ENCODE data around the gene HOXD9.

Gene HOXD9

GRCh38 chr2:176122683-176123410 lies at the start of gene HOXD9:
TSS of gene HOXD9 (plus strand) at chr2:176122719. CDS start at chr2:176122769, 50 bp downstream.
- DNase-seq, result no peak

DNA sequence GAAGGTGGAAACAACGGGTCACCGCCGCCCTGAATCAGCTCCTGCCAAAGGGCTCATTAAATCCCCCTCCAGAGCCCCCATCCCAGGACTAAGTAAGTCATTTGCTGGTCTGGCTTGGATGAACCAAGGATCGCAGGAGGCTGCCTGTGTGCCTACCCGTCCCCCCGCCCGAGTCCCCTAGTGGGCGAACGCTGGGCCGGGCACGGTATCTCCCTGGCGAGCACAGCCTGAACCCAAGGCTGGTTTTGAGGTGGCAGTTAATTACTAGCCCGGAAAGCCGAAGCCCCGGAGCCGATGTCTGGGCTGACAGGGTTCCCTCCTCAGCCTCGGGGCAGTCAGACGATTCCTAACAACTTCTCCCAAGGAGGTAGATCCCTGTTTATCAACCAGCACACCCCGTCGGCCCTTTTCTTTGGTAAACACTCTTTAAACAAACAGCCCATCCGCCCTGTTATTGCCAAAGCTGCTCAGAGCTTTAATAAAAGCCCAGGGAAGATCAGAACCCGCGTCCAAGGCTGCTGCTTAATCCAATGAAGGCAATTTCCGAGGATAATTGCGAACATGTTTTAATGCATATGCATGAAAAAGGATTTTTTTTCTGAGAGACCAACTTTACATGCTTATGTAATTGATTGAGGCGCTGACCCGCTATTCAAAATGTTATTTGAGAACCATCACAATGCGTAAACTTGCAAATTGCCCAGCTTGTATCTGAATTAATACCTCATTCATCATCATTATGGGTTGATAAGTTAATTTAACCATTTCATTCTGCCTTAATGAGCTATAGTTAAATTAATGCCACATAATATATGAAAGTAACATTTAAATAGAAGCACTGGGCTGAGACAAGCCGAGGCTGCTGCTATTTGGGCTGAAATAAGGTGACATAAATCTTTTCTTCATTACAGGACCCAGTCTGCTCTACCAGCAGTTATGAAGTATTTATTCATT lies 49.3 kb upstream of the HOXD9 start:
- no peak for DNase-seq

DNA sequence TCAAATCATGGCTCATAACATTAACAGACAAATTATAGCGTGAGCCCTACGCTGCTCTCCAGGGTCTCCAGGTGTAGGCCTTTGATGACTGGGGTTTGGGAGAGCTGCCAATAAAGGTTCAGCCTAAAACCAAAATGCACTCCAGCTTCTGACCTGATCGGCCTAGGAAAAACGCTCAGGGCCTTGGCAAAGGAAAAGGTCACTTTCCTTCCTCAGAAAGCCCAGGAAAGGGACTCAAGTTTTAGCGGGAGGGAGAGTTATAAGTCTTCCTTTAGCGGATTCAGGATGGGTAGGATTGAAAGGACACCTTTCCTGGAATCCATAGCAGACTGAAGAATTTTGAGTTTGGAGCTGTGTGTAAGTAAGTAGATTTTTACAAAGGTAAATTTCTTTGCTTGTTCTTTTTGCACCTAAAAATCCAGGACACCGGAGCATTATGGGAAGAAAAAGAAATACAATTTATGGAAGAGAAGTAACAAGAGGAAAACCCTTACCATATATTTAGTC lies 47.5 kb upstream of the HOXD9 start:
- no peak for DNase-seq

- no peak for DNase-seq
Observed at GRCh38 chr2:176075481-176075880, 47.0 kb upstream of the HOXD9 start.

DNA sequence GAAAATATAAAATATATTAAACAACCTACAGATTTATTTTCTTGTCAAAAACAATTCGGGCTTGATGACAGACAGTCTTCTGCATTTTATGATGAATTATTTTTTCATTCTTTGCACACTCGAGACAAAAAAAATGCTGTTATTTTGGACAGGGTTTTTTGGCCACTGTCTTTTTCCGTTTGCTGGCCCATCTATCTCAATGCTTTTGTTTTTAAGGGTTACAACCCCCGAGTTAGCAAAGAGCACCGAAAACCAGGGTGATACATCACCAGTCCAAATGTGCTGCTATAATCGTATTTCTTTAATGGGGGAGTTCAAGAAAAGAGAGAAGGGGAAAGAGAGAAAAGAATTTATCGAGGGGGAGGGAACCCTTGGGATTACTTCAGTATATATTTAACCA lies 46.5 kb upstream of the HOXD9 start:
- no peak for DNase-seq

GRCh38 chr2:176076796-176077195 lies 45.7 kb upstream of the HOXD9 start:
- no peak for DNase-seq

GRCh38 chr2:176078541-176079284 lies 43.8 kb upstream of the HOXD9 start:
- no peak for DNase-seq

- no peak for DNase-seq
Observed at GRCh38 chr2:176079285-176079830, 43.2 kb upstream of the HOXD9 start.

GRCh38 chr2:176079831-176080539 lies 42.5 kb upstream of the HOXD9 start:
- no peak for DNase-seq

- no peak for DNase-seq
Observed at GRCh38 chr2:176080540-176081375, 41.8 kb upstream of the HOXD9 start.

GRCh38 chr2:176081376-176081836 lies 41.1 kb upstream of the HOXD9 start:
- no peak for DNase-seq

DNA sequence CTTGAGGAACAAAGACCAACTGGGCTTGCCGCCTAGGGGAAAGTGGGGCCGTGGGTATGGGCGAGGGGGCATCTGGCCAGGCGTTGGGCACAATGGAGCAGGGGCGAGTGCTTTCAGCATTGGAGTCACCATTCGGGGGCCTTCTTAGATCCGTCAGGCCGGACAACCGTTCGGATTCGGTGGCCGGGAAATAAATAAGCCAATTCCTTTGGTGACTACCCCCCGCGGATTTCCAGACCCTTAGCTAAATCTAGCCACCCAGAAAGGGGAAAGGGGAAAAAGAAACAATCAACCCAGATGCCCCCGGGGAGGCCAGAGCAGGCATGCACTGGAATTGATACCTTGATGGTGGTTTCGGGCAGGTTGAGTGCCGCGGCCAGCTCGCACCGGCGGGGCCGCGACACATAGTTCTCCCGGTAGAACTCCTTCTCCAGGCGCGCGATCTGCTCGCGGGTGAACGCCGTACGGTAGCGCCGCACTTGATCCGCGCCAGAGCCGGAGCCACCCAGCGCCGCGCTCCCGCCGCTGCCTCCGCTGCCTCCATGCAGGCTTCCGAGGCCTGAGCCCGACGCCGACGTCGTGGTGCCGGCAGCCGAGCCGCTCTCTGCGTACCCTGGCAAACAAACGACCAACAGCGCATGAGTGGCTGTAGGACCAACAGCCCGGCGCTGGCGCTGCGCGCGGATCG lies 40.5 kb upstream of the HOXD9 start:
- DNase-seq, result no peak

GRCh38 chr2:176082525-176082823 lies 40.0 kb upstream of the HOXD9 start:
- no peak for DNase-seq

DNA sequence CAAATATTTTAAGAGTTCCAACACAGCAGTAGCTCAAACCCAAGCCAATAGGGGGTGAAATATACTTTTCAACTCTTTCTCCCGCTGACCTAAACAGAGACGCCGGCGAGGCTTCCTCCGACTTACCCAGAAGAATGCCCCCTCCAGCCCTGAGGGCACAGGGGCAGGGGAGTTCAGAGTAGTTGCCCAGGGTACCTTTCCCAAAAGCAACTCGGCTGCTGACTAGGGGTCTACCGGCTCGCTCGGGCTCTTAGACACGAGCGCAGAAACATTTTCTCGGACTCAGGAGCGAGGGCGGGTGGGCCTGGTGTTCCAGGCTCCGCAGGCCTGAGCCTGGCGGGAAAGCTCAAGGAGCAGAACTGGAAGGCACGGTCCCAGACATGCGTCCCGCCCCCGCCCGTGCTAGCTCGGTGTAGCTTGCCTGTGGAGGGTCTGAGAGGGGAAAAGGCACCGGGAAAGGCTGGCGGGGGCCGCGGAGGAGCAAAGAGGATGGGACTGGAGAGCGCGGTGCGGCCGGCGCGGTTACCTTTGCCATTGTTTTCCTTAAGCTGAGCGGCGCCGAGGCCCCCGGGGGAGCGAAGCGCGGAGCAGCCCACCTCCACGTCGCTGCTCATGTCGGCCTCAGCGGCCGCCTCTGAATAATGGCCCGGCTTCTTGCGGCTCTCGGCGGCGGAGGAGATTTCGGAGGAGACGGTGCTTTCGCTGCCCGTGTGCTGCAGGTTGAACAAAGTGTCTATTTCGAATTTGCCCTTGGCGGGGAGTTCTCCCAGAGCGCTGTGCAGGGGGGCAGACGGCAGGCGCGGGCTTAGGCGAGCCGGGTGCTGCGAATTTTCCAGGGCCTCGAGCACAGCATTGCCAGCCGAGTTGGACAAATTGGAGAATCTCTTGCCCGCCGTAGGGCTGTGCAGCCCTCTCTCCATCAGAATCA lies 39.4 kb upstream of the HOXD9 start:
- no peak for DNase-seq

GRCh38 chr2:176083796-176084261 lies 38.7 kb upstream of the HOXD9 start, which contains the start of gene EVX2:
TSS of gene EVX2 (minus strand) at chr2:176083962. CDS start at chr2:176083776, 186 bp downstream.
- no peak for DNase-seq

DNA sequence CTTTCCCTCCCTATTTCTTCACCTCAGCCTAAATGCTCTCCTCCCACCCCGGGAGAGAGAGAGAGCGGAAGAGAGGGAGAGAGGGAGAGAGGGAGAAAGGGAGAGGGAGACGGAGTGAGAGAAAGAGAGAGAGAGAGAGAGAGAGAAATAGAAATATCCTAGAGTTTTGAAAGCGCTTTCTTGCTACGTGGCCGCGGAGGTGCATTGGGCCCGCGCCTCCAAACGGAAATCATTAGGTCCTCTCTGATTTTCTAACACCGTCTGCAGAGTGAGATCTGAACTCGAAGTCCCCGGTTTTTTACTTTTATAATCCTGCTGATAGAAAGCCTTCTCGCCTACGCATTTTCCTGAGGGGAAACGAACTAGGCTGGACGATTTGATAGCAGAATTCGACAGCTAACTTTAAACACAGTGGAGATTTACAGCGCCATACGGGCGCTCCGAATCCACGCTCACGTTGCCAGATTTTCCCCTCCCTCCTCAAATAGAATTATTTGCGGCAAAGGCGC lies 37.9 kb upstream of the HOXD9 start:
- DNase-seq, result no peak

DNA sequence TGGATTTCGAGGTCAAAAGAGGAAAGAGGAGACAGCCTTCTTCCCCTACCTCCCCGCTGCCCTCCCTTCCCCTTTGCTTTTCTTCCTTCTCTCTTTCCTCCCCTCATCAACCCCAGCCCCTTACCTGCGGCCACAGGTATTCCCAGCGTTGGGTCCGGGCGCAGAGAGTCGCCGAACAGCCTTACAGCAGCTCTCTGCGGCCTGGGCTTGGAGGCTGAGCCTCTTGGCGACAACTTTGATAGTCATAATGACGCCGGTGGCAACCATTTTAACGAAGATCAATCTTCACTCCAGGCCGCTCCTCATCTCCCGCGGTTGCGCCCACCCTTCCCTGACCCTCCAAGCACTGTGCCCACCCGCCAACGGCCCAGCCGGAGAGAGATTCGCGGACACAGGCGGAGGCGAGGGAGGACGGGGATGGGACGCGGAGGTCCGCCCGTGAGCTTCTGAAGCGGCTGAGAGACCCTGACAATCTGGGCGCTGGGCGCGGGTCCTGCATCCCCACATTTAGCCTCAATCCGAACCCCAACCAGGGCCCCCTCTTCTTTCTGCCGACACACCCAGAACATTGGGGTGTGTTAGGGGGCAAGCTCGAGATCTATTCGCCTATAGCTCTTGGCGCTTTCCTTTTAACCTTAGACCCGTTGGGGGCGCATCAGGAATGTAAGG lies 37.3 kb upstream of the HOXD9 start:
- no peak for DNase-seq
